Fibroblast of gingiva (primary cell): Measurements from ENCODE around the gene ANO6.
"Not testable (repeated sequence)": the region's sequence is repeated elsewhere in the genome, so short reads cannot be mapped to it uniquely, and the experiment has no call there.

Experiments
- DNase-seq: peaks from one replicate; pipeline ENCODE4 v3.0.0-alpha.2; 2011; ENCODE audit warnings: low read depth

The ANO6 gene, protein sequence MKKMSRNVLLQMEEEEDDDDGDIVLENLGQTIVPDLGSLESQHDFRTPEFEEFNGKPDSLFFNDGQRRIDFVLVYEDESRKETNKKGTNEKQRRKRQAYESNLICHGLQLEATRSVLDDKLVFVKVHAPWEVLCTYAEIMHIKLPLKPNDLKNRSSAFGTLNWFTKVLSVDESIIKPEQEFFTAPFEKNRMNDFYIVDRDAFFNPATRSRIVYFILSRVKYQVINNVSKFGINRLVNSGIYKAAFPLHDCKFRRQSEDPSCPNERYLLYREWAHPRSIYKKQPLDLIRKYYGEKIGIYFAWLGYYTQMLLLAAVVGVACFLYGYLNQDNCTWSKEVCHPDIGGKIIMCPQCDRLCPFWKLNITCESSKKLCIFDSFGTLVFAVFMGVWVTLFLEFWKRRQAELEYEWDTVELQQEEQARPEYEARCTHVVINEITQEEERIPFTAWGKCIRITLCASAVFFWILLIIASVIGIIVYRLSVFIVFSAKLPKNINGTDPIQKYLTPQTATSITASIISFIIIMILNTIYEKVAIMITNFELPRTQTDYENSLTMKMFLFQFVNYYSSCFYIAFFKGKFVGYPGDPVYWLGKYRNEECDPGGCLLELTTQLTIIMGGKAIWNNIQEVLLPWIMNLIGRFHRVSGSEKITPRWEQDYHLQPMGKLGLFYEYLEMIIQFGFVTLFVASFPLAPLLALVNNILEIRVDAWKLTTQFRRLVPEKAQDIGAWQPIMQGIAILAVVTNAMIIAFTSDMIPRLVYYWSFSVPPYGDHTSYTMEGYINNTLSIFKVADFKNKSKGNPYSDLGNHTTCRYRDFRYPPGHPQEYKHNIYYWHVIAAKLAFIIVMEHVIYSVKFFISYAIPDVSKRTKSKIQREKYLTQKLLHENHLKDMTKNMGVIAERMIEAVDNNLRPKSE

DNA sequence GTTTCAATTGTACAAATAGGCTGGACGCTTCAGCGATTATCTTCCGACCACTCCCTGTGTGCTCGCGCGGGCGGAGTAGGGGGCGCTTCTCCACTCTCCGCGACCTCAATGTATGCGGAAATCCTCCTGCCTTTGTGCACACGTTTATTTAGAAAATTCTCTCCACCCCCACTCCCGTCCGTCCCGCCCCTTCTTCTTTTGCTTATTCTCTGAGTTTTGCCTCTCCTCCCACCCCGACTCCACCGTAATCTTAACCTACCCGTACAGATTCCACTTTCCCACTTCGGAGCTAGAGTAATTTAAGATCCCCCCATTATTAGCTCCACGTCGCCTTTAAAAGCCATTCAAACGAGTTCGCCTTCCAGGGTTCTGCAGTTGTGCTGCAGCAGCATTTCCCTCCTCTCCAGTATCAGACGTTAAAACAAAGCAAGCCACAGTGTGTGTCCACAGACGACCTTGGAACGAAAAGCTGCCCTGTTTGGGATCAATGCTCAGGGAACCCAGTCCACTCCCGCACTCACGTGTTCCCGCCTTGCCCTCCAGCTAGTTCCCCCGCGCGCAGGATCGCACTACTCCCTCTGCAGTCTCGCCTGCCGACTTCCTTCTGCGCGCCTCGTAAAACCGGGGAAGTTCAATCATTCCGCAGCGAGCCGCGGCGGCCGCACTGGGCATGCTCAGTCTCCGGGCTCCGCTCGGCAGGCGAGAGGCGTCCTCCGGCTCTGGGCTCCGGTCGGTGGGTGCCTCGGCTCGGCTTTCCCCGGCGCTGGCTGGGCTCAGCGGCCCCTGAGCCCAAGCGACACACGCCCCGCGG, at the start of gene ANO6:
ANO6 (plus strand) TSS at position 677 of the 811 bp plus-strand sequence. CDS start 227 bp downstream, outside the sequence.
- DNase-seq = peak; percentile 87

DNA sequence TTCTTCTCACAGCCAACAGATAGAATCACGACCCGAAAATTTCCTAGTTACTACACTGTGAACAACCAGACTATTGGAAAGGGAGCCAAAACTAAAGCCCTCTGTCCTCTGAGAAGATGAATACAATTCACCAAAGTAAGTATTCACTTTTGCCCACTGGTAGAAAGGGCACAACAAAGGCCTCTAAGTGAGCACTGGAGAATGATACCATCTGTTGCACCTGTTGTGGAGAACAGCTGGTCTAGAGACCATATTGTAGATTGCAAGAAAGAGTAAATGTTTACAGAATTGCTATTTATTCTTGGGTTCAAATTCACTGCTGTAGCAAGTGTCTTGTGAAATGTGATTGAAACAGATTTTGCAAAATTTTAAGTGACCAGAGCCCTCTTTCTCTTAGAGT, 46.9 kb upstream of the ANO6 start:
- DNase-seq = no peak

DNA sequence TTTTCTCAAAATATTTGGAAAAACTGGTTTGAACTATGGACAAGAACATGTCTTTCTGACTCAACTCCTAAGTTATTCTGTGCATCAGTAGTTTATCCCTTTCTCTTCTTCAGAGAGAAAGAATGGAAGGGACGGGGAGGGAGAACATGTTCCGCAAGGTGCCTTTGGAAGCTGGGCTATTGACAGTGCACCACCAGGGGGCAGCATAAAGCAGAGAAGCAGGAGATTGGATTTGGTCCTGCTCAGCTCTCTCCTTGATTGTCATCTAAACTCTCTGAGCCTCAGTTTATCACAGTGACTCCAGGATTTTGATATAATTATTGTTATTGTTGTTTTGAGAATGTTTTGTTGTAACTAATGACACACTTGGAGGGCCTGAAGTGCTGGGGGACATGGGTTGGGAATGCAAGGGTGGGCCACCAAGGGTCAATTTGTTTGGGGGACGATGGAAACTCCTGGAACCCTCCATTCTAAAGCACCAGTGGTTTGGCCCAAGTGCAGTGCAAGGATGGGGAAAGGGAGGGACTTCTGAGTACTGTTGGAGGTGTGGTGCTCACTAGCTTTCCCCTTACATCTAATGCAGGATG, 45.3 kb upstream of the ANO6 start:
- peak; percentile 58 for DNase-seq

DNA sequence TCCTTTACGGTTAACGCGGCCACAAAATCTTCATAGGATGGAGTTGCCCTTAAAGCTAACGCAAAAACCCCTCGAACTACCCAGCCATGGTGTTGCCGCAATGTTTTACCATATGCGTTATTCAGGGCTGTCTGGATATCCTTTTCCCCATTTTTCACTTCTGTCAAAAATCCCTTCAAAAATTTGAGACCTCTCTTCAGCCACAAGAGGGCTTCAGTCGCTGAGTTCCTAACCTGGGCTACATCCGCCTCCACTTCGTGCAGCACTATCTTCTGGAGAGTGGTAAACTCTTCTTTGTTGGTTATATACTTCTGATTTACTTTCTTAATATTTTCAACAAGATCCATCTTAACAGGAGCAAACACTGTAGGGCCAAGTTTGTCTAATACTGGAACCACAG, 42.6 kb upstream of the ANO6 start:
- not testable (repeated sequence) for DNase-seq

DNA sequence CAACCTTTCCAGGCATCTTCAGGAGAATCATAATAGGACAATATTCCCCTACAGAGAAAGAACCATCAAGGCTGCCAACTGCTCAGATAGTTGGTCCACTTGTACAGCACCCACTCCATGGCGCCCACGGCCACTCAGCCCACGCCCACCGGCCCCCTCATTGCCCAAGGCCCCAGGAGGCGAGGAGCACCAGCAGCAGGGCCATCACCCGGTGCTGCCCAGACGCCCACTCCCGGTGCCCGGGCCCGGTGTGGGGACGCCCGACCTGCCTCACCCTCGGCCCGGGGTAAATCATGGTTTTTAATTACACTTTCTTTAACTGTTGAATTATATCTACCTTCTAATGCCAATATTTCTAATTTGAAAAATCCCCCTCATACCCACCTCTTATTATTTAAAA, 41.3 kb upstream of the ANO6 start:
- no peak for DNase-seq

DNA sequence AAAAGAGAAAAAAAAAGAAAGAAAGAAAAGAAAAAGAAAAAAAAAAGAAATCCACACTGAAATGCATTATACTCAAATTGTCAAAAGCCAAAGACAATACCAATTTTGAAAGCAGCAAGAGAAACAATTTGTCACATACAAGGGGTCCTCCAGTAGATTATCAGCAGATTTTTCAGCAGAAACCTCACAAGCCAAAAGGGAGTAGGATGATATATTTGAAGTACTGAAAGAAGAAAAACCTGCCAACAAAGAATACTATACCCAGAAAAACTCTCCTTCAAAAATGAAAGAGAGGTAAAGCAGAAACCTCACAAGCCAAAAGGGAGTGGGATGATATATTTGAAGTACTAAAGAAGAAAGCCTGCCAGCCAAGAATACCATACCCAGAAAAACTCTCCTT, 37.1 kb upstream of the ANO6 start:
- DNase-seq = no peak

DNA sequence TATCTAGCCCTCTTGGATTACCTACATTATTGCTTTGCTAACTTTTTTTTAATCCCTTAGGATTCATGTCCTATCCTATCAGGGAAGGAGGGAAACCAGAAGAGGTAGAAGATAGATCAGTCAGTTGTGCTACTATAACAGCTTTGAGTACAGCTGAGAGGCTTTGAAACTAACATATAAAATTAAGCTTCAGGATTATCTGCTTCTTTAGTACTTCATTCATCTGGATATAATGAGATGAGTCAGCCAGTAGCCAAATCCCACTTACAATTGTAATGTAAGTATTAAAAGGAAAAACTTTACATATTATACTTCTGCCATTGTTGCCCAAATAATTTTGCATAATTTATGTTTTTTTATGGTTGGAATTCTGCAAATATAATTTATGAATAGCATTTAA, 33.4 kb upstream of the ANO6 start:
- no peak for DNase-seq

DNA sequence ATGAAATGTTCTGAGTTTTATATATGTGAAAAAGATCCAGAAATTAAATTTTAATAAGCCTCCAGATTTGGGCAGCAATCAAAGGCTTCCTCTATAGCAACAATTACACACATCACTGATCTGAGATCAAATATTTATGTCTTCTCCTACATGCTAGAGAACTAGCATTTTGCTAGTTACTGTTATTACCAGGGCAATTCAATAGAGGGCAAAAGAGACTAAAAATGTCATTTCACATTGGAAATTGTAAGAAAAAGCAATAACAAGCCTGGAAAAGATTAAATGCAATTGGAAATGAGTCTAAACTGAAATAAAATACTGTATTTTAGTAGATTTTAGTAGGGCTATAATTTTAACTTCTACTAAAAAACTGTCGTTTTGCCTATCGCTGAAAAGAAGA, 32.6 kb upstream of the ANO6 start:
- DNase-seq = peak; percentile 13

DNA sequence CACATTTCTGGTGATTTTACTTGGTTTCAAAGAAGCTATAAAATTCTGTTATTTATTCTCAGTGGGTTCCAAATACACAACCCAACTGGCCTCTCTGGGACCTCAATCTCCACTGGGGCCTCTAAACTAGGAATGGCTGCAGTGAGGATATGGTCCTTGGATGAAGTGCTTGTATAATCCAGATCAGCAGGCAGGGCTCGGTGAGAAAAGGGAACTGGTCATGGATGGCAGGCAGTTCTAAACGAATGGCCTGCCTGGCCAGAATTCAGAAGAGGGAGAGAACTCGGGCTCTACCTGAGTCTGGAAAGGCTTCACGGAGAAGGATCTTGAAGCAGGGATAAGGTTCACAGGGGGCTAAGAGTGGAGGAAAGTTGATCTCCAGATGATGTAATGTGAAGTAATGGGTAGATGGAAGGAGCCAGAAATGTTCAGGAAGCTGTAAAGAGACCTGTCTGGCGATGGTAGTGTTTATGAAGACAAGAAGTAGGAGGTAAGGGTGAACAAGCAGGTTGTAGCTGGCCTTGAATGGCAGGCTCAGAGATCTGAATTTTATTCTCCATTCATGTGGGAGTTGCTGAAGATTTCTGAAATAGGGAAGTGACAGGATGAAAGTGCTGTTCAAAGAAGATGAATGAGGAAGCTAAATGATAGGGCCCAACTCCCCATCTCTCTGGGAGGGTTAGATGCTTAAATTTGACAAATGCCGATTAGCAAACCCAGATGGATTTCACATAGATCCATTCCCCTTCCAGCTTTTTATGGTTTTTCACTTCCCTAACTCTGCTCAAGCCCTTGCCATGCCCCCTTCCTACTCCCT, 31.5 kb upstream of the ANO6 start:
- no peak for DNase-seq

DNA sequence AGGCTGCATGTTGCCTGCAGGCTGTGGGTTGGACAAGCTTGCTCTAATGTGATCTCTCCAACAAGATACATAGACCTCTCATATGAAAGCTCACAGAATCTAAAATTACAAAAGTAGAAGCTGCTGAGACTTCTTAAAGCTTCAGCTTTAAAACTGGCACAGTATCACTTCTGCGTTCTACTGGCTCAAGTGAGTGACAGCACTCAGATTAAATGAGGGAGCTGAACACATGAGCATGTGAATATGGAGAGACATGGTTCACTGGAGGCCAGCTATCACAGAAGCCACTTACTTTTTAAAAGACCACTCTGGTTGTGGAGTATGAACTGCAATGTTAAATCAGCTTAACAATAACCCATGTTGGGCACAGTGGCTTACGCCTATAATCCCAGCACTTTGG, 29.1 kb upstream of the ANO6 start:
- no peak for DNase-seq

DNA sequence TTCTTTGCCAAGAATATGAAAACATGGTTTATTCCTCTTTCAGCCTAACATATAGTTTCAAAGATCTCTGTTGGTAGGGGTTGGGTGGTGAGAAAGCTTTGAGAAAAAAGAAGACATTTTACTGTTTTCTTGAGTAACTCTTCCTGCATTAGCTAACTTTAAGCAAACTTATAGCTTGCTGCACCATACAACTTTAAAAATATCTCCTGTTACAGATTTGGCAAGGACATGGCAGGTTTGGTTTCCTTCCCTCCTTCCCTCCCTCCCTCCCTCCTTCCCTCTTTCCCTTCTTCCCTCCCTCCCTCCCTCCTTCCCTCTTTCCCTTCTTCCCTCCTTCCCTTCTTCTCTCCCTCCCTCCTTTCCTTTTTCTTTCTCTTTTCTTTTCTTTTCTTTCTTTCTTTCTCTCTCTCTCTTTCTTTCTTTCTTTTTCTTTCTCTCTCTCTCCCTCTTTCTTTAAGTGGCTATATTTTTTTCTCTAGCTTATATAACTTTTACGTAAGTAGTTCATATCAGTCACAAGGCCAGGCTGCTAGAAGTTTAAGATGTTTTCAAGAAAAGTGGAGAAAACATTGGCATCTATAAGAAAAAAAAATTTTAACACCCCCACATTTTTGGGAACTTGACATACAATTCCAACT, 26.0 kb upstream of the ANO6 start:
- DNase-seq = no peak

DNA sequence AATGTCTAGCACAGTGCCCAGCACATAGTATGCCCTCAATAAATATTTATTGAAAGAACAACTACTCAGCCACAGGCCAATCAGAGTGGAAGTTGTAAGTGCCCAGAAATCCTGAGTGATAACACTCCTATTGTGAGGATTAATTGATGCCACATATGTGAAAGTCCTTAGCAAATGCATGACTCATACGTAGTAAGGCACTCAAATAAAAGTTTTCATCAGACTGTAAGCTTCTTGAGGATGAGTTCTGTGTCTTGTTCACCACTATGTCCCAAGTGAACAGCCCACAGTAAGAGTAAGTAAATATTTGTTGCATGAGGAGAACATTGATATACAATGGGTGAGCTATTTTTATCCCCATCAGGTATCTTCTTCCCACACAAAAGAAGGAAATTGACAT, 24.7 kb upstream of the ANO6 start:
- peak; percentile 17 for DNase-seq

DNA sequence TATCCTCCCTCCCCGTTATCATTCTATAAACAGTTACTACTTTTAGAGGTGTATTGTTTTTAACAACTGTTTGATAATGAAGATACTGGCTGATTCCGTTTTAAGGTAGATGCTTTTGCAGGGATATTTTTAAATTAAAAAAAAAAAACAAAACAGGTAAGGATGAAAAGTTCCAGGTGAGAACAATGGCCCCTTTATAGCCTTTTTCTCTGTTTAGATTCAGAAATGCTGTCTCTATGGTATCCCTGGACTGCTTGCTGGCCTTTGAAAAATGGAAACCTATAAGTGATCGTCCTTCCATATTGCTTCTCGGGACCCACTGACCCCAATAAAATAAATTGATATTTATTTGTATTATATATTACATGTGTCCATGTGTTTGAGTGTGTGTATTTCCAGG, 23.2 kb upstream of the ANO6 start:
- DNase-seq = no peak

DNA sequence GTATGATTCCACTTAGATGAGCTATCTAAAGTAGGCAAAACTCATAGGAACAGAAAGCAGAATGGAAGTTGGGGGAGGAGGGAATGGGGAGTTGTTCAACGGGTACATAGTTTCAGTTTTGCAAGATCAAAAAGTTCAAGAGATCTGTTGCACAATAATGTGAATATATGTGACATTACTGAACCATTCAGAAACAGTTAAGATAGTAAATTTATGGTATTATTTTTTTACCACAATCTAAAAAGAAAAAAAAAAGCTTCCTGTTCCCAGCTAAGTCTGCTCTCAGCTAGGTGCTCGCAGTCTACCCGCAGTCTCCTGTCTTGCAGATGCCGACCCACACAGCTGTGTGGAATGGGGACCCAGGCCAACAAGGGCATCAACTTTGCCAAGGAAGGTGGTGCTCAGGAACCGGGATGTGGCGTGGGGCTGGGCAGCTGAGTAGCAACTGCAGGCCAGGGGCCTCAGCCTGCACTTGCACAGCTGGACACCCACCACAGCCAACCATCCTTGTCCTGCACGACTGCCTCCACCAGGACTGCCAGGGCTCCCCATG, 15.3 kb upstream of the ANO6 start:
- peak; percentile 27 for DNase-seq

DNA sequence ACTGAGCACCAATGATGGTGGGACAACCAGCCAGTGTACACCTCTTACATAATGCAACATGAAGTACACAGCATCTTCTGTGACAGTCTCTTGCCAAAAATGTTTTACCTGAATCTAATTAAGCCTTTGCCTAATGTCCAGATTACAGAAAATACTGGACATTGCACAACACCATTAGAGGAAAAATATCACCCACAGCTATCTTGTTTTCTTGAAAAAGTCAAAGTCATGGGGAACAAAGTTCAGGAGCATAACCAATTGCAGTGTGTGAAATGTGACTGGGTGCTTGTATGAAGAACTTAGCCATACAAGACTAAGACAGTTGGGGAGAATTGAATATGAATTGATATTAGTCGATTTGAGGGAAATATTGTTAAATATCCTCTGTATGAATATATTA, 12.1 kb upstream of the ANO6 start:
- DNase-seq = no peak

DNA sequence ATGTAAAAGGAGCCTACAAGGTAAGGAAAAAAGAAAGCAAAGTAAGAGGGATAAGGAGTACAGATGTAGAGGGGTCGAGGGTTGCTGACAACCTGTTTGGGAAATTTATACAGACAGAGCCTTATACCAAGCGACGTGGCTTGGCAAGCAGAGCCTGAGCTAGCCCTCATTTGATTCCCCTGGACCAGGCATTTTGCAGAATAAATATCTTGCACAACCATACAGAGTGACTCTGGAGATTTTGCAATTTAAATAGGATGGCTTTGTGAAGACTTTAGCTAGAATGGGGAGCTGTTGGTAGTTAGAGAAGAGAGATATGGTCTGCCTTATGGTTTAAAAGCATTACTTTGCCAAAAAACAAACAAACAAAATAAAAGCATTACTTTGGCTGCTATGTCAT, 11.1 kb upstream of the ANO6 start:
- no peak for DNase-seq

DNA sequence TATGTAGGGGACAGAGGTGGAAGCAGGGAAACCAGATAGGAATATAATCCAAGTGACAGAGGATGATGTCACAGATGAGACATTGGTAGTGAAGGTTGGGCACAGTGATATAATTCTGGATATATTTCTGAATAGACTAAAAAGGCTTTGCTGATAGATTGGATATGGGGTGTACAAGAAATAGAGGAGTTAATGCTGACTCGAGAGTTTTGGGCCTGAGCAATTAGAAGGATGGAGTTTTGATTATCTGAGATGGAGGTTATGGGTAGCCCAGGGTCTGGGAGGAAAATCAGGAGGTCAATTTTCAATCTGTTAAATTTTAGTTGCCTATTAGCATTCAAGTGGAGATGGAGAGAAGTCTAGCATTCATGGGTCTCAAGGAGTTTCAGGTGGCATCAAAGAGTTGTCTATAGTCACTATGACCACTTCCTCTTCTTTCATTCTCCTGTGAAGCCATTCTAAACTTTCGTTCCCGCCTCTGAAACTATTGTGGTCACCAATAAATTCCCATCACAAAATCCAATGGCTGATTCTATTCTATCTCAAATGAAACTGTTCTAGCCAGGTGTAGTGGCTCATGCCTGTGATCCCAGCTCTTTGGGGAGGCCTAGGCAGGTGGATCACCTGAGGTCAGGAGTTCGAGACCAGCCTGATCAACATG, 10.6 kb upstream of the ANO6 start:
- no peak for DNase-seq

DNA sequence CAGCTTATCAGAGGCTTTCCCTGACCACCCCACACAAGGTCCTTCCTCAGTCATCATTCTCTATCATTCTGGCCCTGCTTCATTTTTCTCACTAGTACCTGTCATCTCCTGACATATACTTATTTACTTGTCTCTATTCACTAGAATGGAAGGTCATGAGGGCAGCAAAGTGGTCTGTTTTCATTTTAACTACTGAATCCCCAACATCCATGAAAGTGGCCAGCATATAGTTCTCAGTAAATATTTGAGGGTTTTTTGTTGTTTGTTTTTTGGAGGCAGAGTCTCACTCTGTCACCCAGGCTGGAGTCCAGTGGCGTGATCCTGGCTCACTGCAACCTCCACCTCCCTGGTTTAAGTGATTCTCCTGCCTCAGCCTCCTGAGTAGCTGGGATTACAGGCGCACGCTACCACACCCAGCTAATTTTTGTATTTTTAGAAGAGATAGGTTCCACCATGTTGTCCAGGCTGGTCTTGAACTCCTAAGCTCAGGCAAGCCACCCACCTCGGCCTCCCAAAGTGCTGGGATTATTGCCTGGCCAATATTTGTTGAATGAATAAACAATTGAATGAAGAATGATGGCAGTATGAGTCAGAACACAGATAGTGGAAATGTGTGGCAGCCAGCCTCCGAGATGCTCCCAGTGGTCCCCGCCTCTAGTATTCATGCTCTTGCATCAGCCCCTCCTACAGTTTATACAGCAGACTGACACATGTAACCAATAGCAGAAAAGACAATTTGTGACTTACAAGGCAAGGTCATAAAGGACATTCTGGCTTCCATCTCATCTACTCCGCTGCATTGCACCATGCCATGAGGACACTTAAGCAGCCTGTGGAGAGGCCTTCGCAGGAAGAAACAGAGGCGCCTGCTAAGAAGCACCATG, 7.0 kb upstream of the ANO6 start:
- peak; percentile 12 for DNase-seq

DNA sequence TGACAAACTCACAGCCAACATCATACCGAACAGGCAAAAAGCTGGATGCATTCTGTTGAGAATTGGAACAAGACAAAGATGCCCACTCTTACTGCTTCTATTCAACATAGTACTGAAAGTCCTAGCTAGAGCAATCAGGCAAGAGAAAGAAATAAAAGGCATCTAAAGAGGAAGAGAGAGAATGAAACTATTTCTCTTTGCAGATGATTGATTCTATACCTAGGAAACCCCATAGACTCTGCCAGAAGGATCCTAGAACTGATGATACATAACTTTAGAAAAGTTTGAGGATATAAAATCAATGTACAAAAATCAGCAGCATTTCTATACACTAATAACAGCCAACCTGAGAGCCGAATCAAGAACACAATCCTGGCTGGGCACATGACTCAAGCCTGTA, 6.1 kb upstream of the ANO6 start:
- DNase-seq = no peak
